ENCODE measurements around the gene PRPF40B.

PRPF40B gene

DNA sequence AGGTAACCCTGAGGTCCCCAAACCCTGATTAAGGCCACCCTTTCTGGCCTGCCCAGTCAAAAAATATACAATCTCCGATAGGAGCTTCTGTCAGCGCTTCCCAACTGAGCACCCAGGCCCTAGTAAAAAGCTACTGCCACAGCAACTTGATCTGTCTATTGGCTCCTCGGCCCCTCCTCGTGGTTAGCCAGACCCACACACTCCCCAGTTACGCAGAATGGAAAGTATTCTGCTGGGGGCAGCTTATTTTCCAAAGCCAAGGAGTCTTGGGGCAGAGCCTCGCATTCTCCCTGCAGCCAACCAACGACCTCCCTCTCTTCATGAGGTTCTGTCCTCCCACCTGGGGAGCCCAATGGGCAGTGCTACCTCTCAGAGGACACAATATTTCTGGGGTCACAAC is 51.8 kb downstream of the PRPF40B start:
- TF ChIP-seq, protein P1, sequence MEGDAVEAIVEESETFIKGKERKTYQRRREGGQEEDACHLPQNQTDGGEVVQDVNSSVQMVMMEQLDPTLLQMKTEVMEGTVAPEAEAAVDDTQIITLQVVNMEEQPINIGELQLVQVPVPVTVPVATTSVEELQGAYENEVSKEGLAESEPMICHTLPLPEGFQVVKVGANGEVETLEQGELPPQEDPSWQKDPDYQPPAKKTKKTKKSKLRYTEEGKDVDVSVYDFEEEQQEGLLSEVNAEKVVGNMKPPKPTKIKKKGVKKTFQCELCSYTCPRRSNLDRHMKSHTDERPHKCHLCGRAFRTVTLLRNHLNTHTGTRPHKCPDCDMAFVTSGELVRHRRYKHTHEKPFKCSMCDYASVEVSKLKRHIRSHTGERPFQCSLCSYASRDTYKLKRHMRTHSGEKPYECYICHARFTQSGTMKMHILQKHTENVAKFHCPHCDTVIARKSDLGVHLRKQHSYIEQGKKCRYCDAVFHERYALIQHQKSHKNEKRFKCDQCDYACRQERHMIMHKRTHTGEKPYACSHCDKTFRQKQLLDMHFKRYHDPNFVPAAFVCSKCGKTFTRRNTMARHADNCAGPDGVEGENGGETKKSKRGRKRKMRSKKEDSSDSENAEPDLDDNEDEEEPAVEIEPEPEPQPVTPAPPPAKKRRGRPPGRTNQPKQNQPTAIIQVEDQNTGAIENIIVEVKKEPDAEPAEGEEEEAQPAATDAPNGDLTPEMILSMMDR (IDR thresholded peaks at IDR 0.05; ENCODE audit: borderline replicate concordance, insufficient read depth, low read depth, low read length): no peak
- no peak overlapping the region for H3K4me3 ChIP-seq (ENCODE audit: low read depth, low read length)

DNA sequence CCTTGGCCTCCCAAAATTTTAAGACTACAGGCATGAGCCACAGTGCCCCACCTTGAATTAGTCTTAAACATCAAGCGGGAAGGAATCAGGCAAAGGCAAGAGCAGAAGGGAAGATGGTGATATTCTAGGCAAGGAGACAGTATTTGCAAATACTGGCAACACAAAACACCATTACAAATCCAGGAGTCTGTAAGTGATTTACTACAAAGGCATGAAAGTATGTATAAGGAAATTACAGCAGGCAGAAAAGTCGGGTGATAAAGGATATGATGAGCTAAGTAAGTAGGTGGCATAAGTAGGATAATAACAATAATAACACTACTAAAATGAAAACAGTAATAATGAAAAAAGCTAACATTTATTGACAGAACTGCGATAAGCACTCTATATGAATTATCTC is 55.4 kb downstream of the PRPF40B start:
- TF ChIP-seq, protein P1 (IDR thresholded peaks at IDR 0.05; ENCODE audit: borderline replicate concordance, insufficient read depth, low read depth, low read length): no peak
- H3K4me3 ChIP-seq (ENCODE audit: low read depth, low read length): no peak overlapping the region

DNA sequence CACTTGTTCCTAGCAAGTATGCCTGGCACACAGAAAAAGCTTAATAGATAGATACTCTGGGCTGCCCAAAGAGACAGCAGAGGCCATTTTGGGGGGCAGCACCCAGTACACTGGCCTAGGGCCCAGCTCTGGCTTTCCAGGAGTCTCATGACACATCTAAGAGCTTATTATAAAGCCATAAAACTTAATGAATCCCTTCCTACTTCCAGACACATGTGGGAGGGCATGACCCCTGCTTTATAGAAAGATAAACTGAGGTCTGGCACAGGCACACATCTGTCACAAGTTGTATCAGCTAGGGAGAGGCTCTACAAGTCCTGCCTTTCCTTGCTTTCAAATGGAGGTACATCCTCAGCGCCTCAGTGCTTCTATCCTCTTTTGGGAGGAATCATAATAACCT is 56.7 kb downstream of the PRPF40B start:
- H3K4me3 ChIP-seq (ENCODE audit: low read depth, low read length): no peak overlapping the region
- TF ChIP-seq, protein P1 (IDR thresholded peaks at IDR 0.05; ENCODE audit: borderline replicate concordance, insufficient read depth, low read depth, low read length): no peak

DNA sequence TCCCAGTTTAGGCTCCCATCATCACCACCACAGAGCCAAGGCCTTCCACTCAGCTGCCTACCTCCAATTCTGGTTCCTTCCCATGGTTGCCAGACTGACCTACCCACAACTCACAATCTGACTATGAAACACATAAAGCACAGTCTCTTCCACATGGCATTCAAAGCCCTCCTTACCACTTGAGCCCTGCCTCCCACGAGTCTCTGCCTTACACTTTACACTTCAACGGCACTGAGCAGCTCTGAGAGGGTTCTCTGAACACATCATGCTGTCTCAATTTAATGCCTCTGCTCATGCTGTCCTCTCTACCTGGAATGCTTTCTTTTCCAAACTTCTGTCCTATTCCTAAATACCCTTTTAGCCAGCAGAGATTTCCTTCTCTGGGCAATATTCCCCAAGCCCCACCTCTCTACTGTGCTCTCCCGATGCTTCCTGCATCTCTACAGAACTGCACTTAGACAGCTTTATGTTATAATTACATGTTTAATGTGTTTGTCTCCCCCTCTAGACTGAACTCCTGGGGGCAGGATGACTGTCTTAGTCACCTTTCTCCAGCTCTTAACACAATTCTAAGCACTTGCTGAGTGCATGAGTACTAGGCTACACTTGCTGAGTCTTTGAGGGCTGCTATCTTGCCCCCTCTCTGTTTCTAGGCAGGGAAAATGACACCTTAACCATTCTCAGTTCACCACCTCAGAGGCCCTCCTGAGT is 60.4 kb downstream of the PRPF40B start:
- TF ChIP-seq, protein P1 (IDR thresholded peaks at IDR 0.05; ENCODE audit: borderline replicate concordance, insufficient read depth, low read depth, low read length): no peak
- H3K4me3 ChIP-seq (ENCODE audit: low read depth, low read length): no peak overlapping the region

DNA sequence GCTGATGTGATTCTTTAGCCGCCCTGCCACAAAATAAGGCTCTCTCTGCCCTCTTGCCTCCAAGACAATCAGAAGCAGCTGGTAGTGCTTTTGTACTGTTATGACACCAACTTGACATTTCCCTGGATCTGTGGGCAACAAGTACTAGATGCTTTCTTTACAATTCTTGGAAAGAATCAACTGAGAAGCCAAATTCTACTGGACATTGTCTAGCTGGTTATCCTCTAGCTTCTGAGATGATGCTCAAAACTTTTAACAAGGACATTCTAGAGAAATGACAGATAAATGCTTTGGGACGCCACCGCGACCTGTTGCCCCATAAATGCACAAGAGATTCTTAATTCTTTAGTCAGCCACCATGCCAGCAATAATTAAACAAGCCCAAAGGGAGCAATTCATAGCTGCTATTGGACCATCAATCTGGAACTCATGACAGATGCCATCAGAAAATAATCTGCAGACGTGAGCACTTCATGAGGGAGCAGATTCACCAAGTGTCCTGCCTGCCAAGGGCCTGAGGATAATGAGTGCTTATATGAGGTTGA is 61.0 kb downstream of the PRPF40B start:
- H3K4me3 ChIP-seq (ENCODE audit: low read depth, low read length): no peak overlapping the region
- TF ChIP-seq, protein P1 (IDR thresholded peaks at IDR 0.05; ENCODE audit: borderline replicate concordance, insufficient read depth, low read depth, low read length): no peak

DNA sequence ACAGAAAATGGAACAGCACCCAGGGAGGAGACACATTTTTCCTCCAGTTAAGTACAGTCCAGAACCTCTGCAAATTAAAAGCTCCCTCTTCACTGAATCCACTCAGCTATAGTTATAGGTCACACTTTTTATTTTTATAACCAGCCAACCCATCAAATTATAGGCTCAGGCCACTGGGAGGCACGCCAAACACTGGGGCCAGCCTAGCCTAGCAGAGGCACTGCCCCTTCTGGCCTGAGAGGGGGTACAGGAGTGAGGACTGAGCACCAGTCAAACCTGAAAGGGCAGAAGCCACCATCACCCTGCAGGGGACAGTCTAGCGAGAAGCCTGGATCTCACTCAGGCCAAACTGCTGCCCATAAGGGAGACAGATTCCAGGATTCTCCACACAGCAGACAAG is 64.6 kb downstream of the PRPF40B start:
- no peak overlapping the region for H3K4me3 ChIP-seq (ENCODE audit: low read depth, low read length)
- TF ChIP-seq, protein P1 (IDR thresholded peaks at IDR 0.05; ENCODE audit: borderline replicate concordance, insufficient read depth, low read depth, low read length): no peak

DNA sequence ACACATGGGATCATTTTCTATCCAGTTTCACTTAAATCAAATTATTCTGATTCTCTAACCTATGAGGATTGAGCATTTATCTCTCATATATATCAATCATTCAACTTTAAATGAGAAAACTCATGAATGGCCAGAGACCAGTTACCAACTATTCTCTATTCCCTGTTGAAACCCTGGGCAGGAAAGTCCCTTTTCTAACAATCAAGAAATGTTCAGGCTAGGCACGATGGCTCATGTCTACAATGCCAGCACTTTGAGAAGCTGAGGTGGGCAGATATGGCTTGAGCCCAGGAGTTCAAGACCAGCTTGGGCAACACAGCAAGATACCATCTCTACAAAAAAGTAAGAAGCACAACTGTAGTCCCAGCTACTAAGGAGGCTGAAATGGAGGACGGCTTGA is 65.9 kb downstream of the PRPF40B start:
- no peak overlapping the region for H3K4me3 ChIP-seq (ENCODE audit: low read depth, low read length)
- TF ChIP-seq, protein P1 (IDR thresholded peaks at IDR 0.05; ENCODE audit: borderline replicate concordance, insufficient read depth, low read depth, low read length): no peak
